Measurements from ENCODE around the gene POLR1B. TPM values are rescaled to one million over a fixed set of nuclear protein-coding genes. Genes with fewer than 3 reads are reported as not detected.
"Not testable (repeated sequence)": the region's sequence is repeated elsewhere in the genome, so short reads cannot be mapped to it uniquely, and the experiment has no call there.

The POLR1B gene
- total and polyA plus RNA-seq, 2 experiments from 2014 or later, result 9.8 to 16.5 TPM

DNA sequence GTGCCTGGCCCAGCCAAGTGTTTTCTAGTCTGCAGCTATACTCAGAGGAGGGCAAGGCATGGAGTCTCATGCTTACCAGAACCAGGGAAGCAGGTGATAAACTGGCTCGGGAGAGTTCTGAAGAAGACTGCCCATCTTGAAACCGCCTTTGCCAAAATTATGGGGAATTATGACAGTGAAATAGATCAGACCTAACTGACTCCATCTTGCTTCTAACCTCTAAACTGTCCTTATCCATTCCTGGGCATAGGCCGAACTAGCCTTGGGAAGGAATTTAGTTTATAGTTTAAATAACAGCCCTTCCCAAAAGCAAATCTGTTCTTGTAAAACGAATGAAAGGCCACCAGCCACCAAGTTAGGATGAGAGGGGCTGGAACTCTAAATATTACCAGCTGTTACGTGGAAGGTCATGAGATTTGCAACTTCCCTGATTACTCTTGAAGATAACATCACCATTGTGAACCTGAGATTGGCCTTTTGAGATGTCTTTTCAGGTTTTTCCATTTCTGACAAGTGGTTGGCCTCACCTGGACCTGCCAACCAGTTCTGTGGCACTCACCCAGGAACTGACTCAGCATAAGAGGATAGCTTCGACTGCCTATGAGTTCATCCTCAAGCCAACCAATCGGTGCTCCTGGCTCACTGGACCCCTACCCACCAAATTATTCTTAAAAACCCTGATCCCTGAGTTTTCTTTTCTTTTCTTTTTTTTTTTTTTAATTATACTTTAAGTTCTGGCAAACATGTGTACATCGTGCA is 65.6 kb downstream of the POLR1B start:
- H3K4me2 ChIP-seq (ENCODE audit: unreplicated experiment), result no peak overlapping the region
- no peaks in the 10 kb centered on the region for H3K27me3 ChIP-seq (replicated peaks; ENCODE audit: insufficient read depth)
- H3K9me2 ChIP-seq (ENCODE audit: insufficient read depth), result no peaks in the 10 kb centered on the region
- in situ Hi-C loops (cut with MboI), result loop anchor here (5.0 to 25.0 kb wide), 2 partner anchors 114 to 329 kb away; partner anchors contain the start of gene NT5DC4
- no peak for TF ChIP-seq EZH2 (IDR thresholded peaks at IDR 0.05; ENCODE audit: insufficient read depth, poor library complexity, severe bottlenecking)
- TF ChIP-seq EZH2phosphoT487 (IDR thresholded peaks at IDR 0.05; ENCODE audit: insufficient read depth, low read depth), result no peak
- H3K27ac ChIP-seq, result no peak overlapping the region
- no peak overlapping the region for H3K9ac ChIP-seq
- no peaks in the 10 kb centered on the region for H4K20me1 ChIP-seq (ENCODE audit: insufficient read depth)
- H3K36me3 ChIP-seq (ENCODE audit: low read depth), result no peaks in the 10 kb centered on the region
- WGBS, 2 experiments (ENCODE audit: low coverage in 1 of 2, low lambda C conversion rate in 2 of 2, missing lambda C conversion rate in 2 of 2), result 58% methylated on average over 8 of the region's 8 CpGs
- H3K9me3 ChIP-seq (ENCODE audit: low read depth), result no peaks in the 10 kb centered on the region
- H2AFZ ChIP-seq, result no peak overlapping the region
- no peak for DNase-seq
- no peaks in the 10 kb centered on the region for H3K4me1 ChIP-seq (ENCODE audit: insufficient read depth)
- no peak overlapping the region for H3K4me3 ChIP-seq
- H3F3A ChIP-seq (ENCODE audit: insufficient read depth), result no peaks in the 10 kb centered on the region
- H3K79me2 ChIP-seq (ENCODE audit: insufficient read depth), result no peaks in the 10 kb centered on the region

- WGBS, 2 experiments (ENCODE audit: low coverage in 1 of 2, low lambda C conversion rate in 2 of 2, missing lambda C conversion rate in 2 of 2), result 94 to 97% methylated on average over 4 of the region's 4 CpGs
- not testable (repeated sequence) for H2AFZ ChIP-seq
- in situ Hi-C loops (cut with MboI), result loop anchor here (5.0 to 25.0 kb wide), 2 partner anchors 113 to 328 kb away; partner anchors contain the start of gene NT5DC4
Measured at GRCh38 chr2:112609320-112609719, 67.1 kb downstream of the POLR1B start.

GRCh38 chr2:112612283-112612682 is 70.0 kb downstream of the POLR1B start:
- not testable (repeated sequence) for H4K20me1 ChIP-seq (ENCODE audit: insufficient read depth); H3F3A ChIP-seq (ENCODE audit: insufficient read depth); H3K4me1 ChIP-seq (ENCODE audit: insufficient read depth); H3K27me3 ChIP-seq (replicated peaks; ENCODE audit: insufficient read depth); H2AFZ ChIP-seq; H3K27ac ChIP-seq; H3K9ac ChIP-seq; H3K9me3 ChIP-seq (ENCODE audit: low read depth); H3K36me3 ChIP-seq (ENCODE audit: low read depth); H3K4me3 ChIP-seq; H3K9me2 ChIP-seq (ENCODE audit: insufficient read depth); DNase-seq; H3K79me2 ChIP-seq (ENCODE audit: insufficient read depth); H3K4me2 ChIP-seq (ENCODE audit: unreplicated experiment)
- in situ Hi-C loops (cut with MboI), result loop anchor here (25.0 kb wide), 1 partner anchor 325 kb away; no protein-coding TSS in a partner anchor
- WGBS, 2 experiments (ENCODE audit: low coverage in 1 of 2, low lambda C conversion rate in 2 of 2, missing lambda C conversion rate in 2 of 2), result 86 to 88% methylated on average over 1 of the region's 1 CpG

More at GRCh38 chr2:112609320-112609719, 67.1 kb downstream of the POLR1B start:
- not testable (repeated sequence) for H3K9me2 ChIP-seq (ENCODE audit: insufficient read depth); DNase-seq; H3K4me3 ChIP-seq; H3K27me3 ChIP-seq (replicated peaks; ENCODE audit: insufficient read depth); H4K20me1 ChIP-seq (ENCODE audit: insufficient read depth); H3K36me3 ChIP-seq (ENCODE audit: low read depth); H3K9me3 ChIP-seq (ENCODE audit: low read depth); H3F3A ChIP-seq (ENCODE audit: insufficient read depth); H3K79me2 ChIP-seq (ENCODE audit: insufficient read depth); H3K9ac ChIP-seq; H3K4me1 ChIP-seq (ENCODE audit: insufficient read depth); H3K4me2 ChIP-seq (ENCODE audit: unreplicated experiment); H3K27ac ChIP-seq

- no peaks in the 10 kb centered on the region for H3K4me1 ChIP-seq (ENCODE audit: insufficient read depth)
- DNase-seq, result no peak
- H3F3A ChIP-seq (ENCODE audit: insufficient read depth), result no peaks in the 10 kb centered on the region
- WGBS, 2 experiments (ENCODE audit: low coverage in 1 of 2, low lambda C conversion rate in 2 of 2, missing lambda C conversion rate in 2 of 2), result 77% methylated on average over 12 to 13 of the region's 13 CpGs
- no peak overlapping the region for H3K4me3 ChIP-seq
- H3K4me2 ChIP-seq (ENCODE audit: unreplicated experiment), result no peak overlapping the region
- no peaks in the 10 kb centered on the region for H3K9me2 ChIP-seq (ENCODE audit: insufficient read depth)
- no peaks in the 10 kb centered on the region for H3K79me2 ChIP-seq (ENCODE audit: insufficient read depth)
- H3K9ac ChIP-seq, result no peak overlapping the region
- no peak overlapping the region for H3K27ac ChIP-seq
- H4K20me1 ChIP-seq (ENCODE audit: insufficient read depth), result no peaks in the 10 kb centered on the region
- H3K9me3 ChIP-seq (ENCODE audit: low read depth), result no peaks in the 10 kb centered on the region
- H2AFZ ChIP-seq, result no peak overlapping the region
- in situ Hi-C loops (cut with MboI), result loop anchor here (25.0 kb wide), 1 partner anchor 323 kb away; no protein-coding TSS in a partner anchor
- no peaks in the 10 kb centered on the region for H3K27me3 ChIP-seq (replicated peaks; ENCODE audit: insufficient read depth)
- TF ChIP-seq EZH2phosphoT487 (IDR thresholded peaks at IDR 0.05; ENCODE audit: insufficient read depth, low read depth) (no peak), EZH2 (IDR thresholded peaks at IDR 0.05; ENCODE audit: insufficient read depth, poor library complexity, severe bottlenecking) (no peak)
- H3K36me3 ChIP-seq (ENCODE audit: low read depth), result no peaks in the 10 kb centered on the region
Measured at GRCh38 chr2:112614201-112614840, 72.1 kb downstream of the POLR1B start.

Measured in GM23248 (cell line).